Measurements from ENCODE around the gene FANCB.

DNA sequence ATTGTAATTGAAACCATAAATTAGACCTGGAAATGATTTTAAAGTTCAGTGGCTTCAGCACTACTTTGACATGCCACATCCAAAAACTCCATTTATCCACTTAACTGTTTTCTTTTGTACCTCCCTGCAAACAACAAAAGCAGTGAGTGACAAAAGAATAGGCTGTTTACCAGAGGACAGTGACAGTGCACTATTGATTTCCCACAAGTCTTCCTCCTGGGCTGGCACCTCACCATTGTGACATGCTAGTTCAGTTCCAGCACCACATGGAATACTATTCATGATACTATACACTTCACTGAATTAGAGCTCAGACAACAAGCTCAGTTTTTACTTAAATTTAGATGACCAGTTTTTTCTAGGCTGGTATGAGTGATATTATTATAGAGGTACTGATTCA is 29.7 kb upstream of the FANCB start:
- no peak for TF ChIP-seq ZNF654 (tag by site-specific recombination; IDR thresholded peaks at IDR 0.05; ENCODE audit: low read depth)
- TF ChIP-seq, protein P1, sequence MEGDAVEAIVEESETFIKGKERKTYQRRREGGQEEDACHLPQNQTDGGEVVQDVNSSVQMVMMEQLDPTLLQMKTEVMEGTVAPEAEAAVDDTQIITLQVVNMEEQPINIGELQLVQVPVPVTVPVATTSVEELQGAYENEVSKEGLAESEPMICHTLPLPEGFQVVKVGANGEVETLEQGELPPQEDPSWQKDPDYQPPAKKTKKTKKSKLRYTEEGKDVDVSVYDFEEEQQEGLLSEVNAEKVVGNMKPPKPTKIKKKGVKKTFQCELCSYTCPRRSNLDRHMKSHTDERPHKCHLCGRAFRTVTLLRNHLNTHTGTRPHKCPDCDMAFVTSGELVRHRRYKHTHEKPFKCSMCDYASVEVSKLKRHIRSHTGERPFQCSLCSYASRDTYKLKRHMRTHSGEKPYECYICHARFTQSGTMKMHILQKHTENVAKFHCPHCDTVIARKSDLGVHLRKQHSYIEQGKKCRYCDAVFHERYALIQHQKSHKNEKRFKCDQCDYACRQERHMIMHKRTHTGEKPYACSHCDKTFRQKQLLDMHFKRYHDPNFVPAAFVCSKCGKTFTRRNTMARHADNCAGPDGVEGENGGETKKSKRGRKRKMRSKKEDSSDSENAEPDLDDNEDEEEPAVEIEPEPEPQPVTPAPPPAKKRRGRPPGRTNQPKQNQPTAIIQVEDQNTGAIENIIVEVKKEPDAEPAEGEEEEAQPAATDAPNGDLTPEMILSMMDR (tag by site-specific recombination; IDR thresholded peaks at IDR 0.05), result no peak
- no peak for TF ChIP-seq ZNF140 (tag by site-specific recombination; IDR thresholded peaks at IDR 0.05)
- TF ChIP-seq, protein P2, sequence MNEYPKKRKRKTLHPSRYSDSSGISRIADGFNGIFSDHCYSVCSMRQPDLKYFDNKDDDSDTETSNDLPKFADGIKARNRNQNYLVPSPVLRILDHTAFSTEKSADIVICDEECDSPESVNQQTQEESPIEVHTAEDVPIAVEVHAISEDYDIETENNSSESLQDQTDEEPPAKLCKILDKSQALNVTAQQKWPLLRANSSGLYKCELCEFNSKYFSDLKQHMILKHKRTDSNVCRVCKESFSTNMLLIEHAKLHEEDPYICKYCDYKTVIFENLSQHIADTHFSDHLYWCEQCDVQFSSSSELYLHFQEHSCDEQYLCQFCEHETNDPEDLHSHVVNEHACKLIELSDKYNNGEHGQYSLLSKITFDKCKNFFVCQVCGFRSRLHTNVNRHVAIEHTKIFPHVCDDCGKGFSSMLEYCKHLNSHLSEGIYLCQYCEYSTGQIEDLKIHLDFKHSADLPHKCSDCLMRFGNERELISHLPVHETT (tag by site-specific recombination; IDR thresholded peaks at IDR 0.05), result no peak
- TF ChIP-seq, protein P3, sequence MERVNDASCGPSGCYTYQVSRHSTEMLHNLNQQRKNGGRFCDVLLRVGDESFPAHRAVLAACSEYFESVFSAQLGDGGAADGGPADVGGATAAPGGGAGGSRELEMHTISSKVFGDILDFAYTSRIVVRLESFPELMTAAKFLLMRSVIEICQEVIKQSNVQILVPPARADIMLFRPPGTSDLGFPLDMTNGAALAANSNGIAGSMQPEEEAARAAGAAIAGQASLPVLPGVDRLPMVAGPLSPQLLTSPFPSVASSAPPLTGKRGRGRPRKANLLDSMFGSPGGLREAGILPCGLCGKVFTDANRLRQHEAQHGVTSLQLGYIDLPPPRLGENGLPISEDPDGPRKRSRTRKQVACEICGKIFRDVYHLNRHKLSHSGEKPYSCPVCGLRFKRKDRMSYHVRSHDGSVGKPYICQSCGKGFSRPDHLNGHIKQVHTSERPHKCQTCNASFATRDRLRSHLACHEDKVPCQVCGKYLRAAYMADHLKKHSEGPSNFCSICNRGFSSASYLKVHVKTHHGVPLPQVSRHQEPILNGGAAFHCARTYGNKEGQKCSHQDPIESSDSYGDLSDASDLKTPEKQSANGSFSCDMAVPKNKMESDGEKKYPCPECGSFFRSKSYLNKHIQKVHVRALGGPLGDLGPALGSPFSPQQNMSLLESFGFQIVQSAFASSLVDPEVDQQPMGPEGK (tag by site-specific recombination; IDR thresholded peaks at IDR 0.05), result no peak
- TF ChIP-seq, protein P4, sequence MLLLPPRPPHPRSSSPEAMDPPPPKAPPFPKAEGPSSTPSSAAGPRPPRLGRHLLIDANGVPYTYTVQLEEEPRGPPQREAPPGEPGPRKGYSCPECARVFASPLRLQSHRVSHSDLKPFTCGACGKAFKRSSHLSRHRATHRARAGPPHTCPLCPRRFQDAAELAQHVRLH (tag by site-specific recombination; IDR thresholded peaks at IDR 0.05), result no peak
- TF ChIP-seq ZNF133 (tag by site-specific recombination; IDR thresholded peaks at IDR 0.05), result no peak
- TF ChIP-seq ZNF677 (tag by site-specific recombination; IDR thresholded peaks at IDR 0.05), result no peak
